ENCODE results near the gene SRPRB. TPM values are rescaled to one million over a fixed set of nuclear protein-coding genes. Genes with fewer than 3 reads are reported as not detected.

The SRPRB gene
- total and polyA plus RNA-seq, 5 donors, result 16.2 to 47.6 (median 31.1) TPM

GRCh38 chr3:133830071-133830470 lies 24.5 kb downstream of the SRPRB start:
- intact Hi-C loops (cut with DNase I), result no loop called here
- H3K4me1 ChIP-seq (ENCODE audit: control insufficient read depth, insufficient read depth, low read length), result peaks cover 7% of the 10 kb centered on the region
- no peak overlapping the region for H3K4me3 ChIP-seq (ENCODE audit: low read length)
- ATAC-seq (peak in 1 of 2 donors; percentile 21), DNase-seq (peak in 1 of 3 donors; percentile 41)
- H3K27ac ChIP-seq (ENCODE audit: low read length), result no peak overlapping the region
- no peaks in the 10 kb centered on the region for H3K27me3 ChIP-seq (ENCODE audit: control insufficient read depth, insufficient read depth)
- WGBS, result 63% methylated on average over 3 of the region's 3 CpGs
- no peaks in the 10 kb centered on the region for H3K9me3 ChIP-seq (ENCODE audit: control insufficient read depth, low read length)

- 83% methylated on average over 13 of the region's 13 CpGs for WGBS
Measured at GRCh38 chr3:133831966-133832801, 26.6 kb downstream of the SRPRB start.

GRCh38 chr3:133832802-133833144 lies 27.2 kb downstream of the SRPRB start:
- DNase-seq (peak in 1 of 3 donors; percentile 32), ATAC-seq (no peak)
- WGBS, result 92% methylated on average over 10 of the region's 10 CpGs
- Histone ChIP-seq H3K9me3 (ENCODE audit: control insufficient read depth, low read length) (no peaks in the 10 kb centered on the region), H3K4me1 (ENCODE audit: control insufficient read depth, insufficient read depth, low read length) (peaks cover 7% of the 10 kb centered on the region), H3K27ac (ENCODE audit: low read length) (no peak overlapping the region), H3K4me3 (ENCODE audit: low read length) (no peak overlapping the region), H3K27me3 (ENCODE audit: control insufficient read depth, insufficient read depth) (no peaks in the 10 kb centered on the region)
- intact Hi-C loops (cut with DNase I), result no loop called here

More at GRCh38 chr3:133831966-133832801, 26.6 kb downstream of the SRPRB start:
- H3K4me3 ChIP-seq (ENCODE audit: low read length), result no peak overlapping the region
- H3K27me3 ChIP-seq (ENCODE audit: control insufficient read depth, insufficient read depth), result no peaks in the 10 kb centered on the region
- H3K27ac ChIP-seq (ENCODE audit: low read length), result no peak overlapping the region
- intact Hi-C loops (cut with DNase I), result no loop called here
- peak in 1 of 3 donors; percentile 22 for DNase-seq
- peaks cover 7% of the 10 kb centered on the region for H3K4me1 ChIP-seq (ENCODE audit: control insufficient read depth, insufficient read depth, low read length)
- H3K9me3 ChIP-seq (ENCODE audit: control insufficient read depth, low read length), result no peaks in the 10 kb centered on the region
- ATAC-seq, result no peak

- H3K9me3 ChIP-seq (ENCODE audit: control insufficient read depth, low read length), result no peaks in the 10 kb centered on the region
- no peaks in the 10 kb centered on the region for H3K27me3 ChIP-seq (ENCODE audit: control insufficient read depth, insufficient read depth)
- WGBS, result 88% methylated on average over 5 of the region's 5 CpGs
- no peak overlapping the region for H3K27ac ChIP-seq (ENCODE audit: low read length)
- DNase-seq, result no peak
- peaks cover 7% of the 10 kb centered on the region for H3K4me1 ChIP-seq (ENCODE audit: control insufficient read depth, insufficient read depth, low read length)
- no peak for ATAC-seq
- intact Hi-C loops (cut with DNase I), result no loop called here
- no peak overlapping the region for H3K4me3 ChIP-seq (ENCODE audit: low read length)
Measured at GRCh38 chr3:133833267-133833666, 27.7 kb downstream of the SRPRB start.

GRCh38 chr3:133833880-133834620 lies 28.4 kb downstream of the SRPRB start:
- no peak overlapping the region for H3K4me3 ChIP-seq (ENCODE audit: low read length)
- no peaks in the 10 kb centered on the region for H3K27me3 ChIP-seq (ENCODE audit: control insufficient read depth, insufficient read depth)
- no peaks in the 10 kb centered on the region for H3K9me3 ChIP-seq (ENCODE audit: control insufficient read depth, low read length)
- intact Hi-C loops (cut with DNase I), result no loop called here
- ATAC-seq (no peak), DNase-seq (no peak)
- WGBS, result 88% methylated on average over 13 of the region's 13 CpGs
- H3K27ac ChIP-seq (ENCODE audit: low read length), result no peak overlapping the region
- H3K4me1 ChIP-seq (ENCODE audit: control insufficient read depth, insufficient read depth, low read length), result peaks cover 7% of the 10 kb centered on the region

- peaks cover 7% of the 10 kb centered on the region for H3K4me1 ChIP-seq (ENCODE audit: control insufficient read depth, insufficient read depth, low read length)
- H3K4me3 ChIP-seq (ENCODE audit: low read length), result no peak overlapping the region
- intact Hi-C loops (cut with DNase I), result no loop called here
- ATAC-seq (no peak), DNase-seq (no peak)
- no peaks in the 10 kb centered on the region for H3K27me3 ChIP-seq (ENCODE audit: control insufficient read depth, insufficient read depth)
- H3K9me3 ChIP-seq (ENCODE audit: control insufficient read depth, low read length), result no peaks in the 10 kb centered on the region
- WGBS, result 93% methylated on average over 14 of the region's 14 CpGs
- H3K27ac ChIP-seq (ENCODE audit: low read length), result no peak overlapping the region
Measured at GRCh38 chr3:133834621-133835417, 29.2 kb downstream of the SRPRB start.

GRCh38 chr3:133835418-133835743 lies 29.8 kb downstream of the SRPRB start:
- ATAC-seq, result no peak

GRCh38 chr3:133835961-133836360 lies 30.3 kb downstream of the SRPRB start:
- Histone ChIP-seq H3K27ac (ENCODE audit: low read length) (no peak overlapping the region), H3K27me3 (ENCODE audit: control insufficient read depth, insufficient read depth) (no peaks in the 10 kb centered on the region), H3K9me3 (ENCODE audit: control insufficient read depth, low read length) (no peaks in the 10 kb centered on the region), H3K4me3 (ENCODE audit: low read length) (no peak overlapping the region), H3K4me1 (ENCODE audit: control insufficient read depth, insufficient read depth, low read length) (no peaks in the 10 kb centered on the region)
- 78% methylated on average over 4 of the region's 4 CpGs for WGBS
- intact Hi-C loops (cut with DNase I), result no loop called here
- DNase-seq, result no peak
- ATAC-seq, result no peak

More at GRCh38 chr3:133835418-133835743, 29.8 kb downstream of the SRPRB start:
- no peaks in the 10 kb centered on the region for H3K27me3 ChIP-seq (ENCODE audit: control insufficient read depth, insufficient read depth)
- H3K27ac ChIP-seq (ENCODE audit: low read length), result no peak overlapping the region
- H3K4me3 ChIP-seq (ENCODE audit: low read length), result no peak overlapping the region
- DNase-seq, result no peak
- 96% methylated on average over 3 of the region's 3 CpGs for WGBS
- peaks cover 5% of the 10 kb centered on the region for H3K4me1 ChIP-seq (ENCODE audit: control insufficient read depth, insufficient read depth, low read length)
- H3K9me3 ChIP-seq (ENCODE audit: control insufficient read depth, low read length), result no peaks in the 10 kb centered on the region
- intact Hi-C loops (cut with DNase I), result no loop called here

GRCh38 chr3:133836497-133837158 lies 31.0 kb downstream of the SRPRB start:
- intact Hi-C loops (cut with DNase I), result no loop called here
- Histone ChIP-seq H3K4me3 (ENCODE audit: low read length) (no peak overlapping the region), H3K9me3 (ENCODE audit: control insufficient read depth, low read length) (no peaks in the 10 kb centered on the region), H3K27ac (ENCODE audit: low read length) (no peak overlapping the region), H3K27me3 (ENCODE audit: control insufficient read depth, insufficient read depth) (no peaks in the 10 kb centered on the region), H3K4me1 (ENCODE audit: control insufficient read depth, insufficient read depth, low read length) (no peaks in the 10 kb centered on the region)
- 84% methylated on average over 6 of the region's 6 CpGs for WGBS
- ATAC-seq (no peak), DNase-seq (no peak)

GRCh38 chr3:133837487-133838295 lies 32.1 kb downstream of the SRPRB start:
- DNase-seq (no peak), ATAC-seq (no peak)
- H3K27ac ChIP-seq (ENCODE audit: low read length), result no peak overlapping the region
- H3K4me3 ChIP-seq (ENCODE audit: low read length), result no peak overlapping the region
- WGBS, result 93% methylated on average over 22 of the region's 22 CpGs
- intact Hi-C loops (cut with DNase I), result no loop called here
- no peaks in the 10 kb centered on the region for H3K9me3 ChIP-seq (ENCODE audit: control insufficient read depth, low read length)
- H3K4me1 ChIP-seq (ENCODE audit: control insufficient read depth, insufficient read depth, low read length), result no peaks in the 10 kb centered on the region
- no peaks in the 10 kb centered on the region for H3K27me3 ChIP-seq (ENCODE audit: control insufficient read depth, insufficient read depth)

Data from right cardiac atrium (tissue), 5 donors.